Astrocyte (in vitro differentiated cells and primary cell): ENCODE results near the gene PPIP5K1.

Source experiments
- EZH2 ChIP-seq: IDR thresholded peaks from 2 replicates; pipeline ENCODE4 v1.6.1; 2012; ENCODE audit warnings: mild to moderate bottlenecking, low read length, inconsistent platforms; ENCODE audit not compliant: insufficient read depth
- TF ChIP-seq, protein P1 (sequence below): IDR thresholded peaks from 2 replicates; pipeline ENCODE4 v1.5.1; 2011; ENCODE audit warnings: low read depth, mild to moderate bottlenecking, inconsistent platforms, low read length, moderate library complexity; ENCODE audit not compliant: insufficient read depth

DNA sequence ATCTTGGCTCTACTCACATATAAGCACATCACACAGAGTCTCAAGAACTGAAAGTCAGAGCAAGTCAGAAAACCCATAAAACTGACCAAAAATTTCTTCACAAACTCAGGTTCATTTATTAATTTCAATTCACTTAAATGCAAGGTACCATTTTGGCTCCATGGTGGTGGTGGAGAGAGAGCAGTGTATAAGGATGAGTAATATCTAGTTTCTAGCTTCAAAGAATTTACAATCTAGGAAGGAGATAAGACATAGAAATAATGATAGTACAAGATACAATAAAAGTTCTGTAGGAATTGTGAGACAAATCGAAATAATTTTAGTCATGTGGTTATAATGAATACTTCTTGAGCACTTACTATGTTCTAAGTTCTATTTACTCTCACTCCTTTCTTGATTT lies 90.4 kb downstream of the PPIP5K1 start:
- TF ChIP-seq, protein P1, sequence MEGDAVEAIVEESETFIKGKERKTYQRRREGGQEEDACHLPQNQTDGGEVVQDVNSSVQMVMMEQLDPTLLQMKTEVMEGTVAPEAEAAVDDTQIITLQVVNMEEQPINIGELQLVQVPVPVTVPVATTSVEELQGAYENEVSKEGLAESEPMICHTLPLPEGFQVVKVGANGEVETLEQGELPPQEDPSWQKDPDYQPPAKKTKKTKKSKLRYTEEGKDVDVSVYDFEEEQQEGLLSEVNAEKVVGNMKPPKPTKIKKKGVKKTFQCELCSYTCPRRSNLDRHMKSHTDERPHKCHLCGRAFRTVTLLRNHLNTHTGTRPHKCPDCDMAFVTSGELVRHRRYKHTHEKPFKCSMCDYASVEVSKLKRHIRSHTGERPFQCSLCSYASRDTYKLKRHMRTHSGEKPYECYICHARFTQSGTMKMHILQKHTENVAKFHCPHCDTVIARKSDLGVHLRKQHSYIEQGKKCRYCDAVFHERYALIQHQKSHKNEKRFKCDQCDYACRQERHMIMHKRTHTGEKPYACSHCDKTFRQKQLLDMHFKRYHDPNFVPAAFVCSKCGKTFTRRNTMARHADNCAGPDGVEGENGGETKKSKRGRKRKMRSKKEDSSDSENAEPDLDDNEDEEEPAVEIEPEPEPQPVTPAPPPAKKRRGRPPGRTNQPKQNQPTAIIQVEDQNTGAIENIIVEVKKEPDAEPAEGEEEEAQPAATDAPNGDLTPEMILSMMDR = no peak
- no peak for TF ChIP-seq EZH2
